ENCODE measurements around the gene NBAS.
A peak's percentile ranks its signal among the peaks of the same experiment; 100 is the strongest.

The NBAS gene

GRCh38 chr2:15584767-15585469 lies 23.8 kb upstream of the NBAS start:
- no peak for DNase-seq (ENCODE audit: insufficient read length)
- no peak for FAIRE-seq
- TF ChIP-seq POLR2AphosphoS5 (IDR thresholded peaks at IDR 0.05; ENCODE audit: low read depth, low read length) (no peak), POLR2A (IDR thresholded peaks at IDR 0.05; ENCODE audit: low read depth, low read length) (no peak), TAF1 (IDR thresholded peaks at IDR 0.05; ENCODE audit: borderline replicate concordance, low read depth, low read length) (no peak)

- FAIRE-seq (no peak), DNase-seq (ENCODE audit: insufficient read length) (no peak)
- no peak for TF ChIP-seq POLR2A (IDR thresholded peaks at IDR 0.05; ENCODE audit: low read depth, low read length)
- no peak for TF ChIP-seq POLR2AphosphoS5 (IDR thresholded peaks at IDR 0.05; ENCODE audit: low read depth, low read length)
- no peak for TF ChIP-seq TAF1 (IDR thresholded peaks at IDR 0.05; ENCODE audit: borderline replicate concordance, low read depth, low read length)
Measured at GRCh38 chr2:15584316-15584715, 23.2 kb upstream of the NBAS start.

- FAIRE-seq, result no peak
Measured at GRCh38 chr2:15583826-15584225, 22.7 kb upstream of the NBAS start.

GRCh38 chr2:15582710-15583357 lies 21.7 kb upstream of the NBAS start:
- FAIRE-seq, result no peak
- TF ChIP-seq TAF1 (IDR thresholded peaks at IDR 0.05; ENCODE audit: borderline replicate concordance, low read depth, low read length), result no peak
- TF ChIP-seq POLR2AphosphoS5 (IDR thresholded peaks at IDR 0.05; ENCODE audit: low read depth, low read length), result no peak
- no peak for TF ChIP-seq POLR2A (IDR thresholded peaks at IDR 0.05; ENCODE audit: low read depth, low read length)
- no peak for DNase-seq (ENCODE audit: insufficient read length)

More at GRCh38 chr2:15583826-15584225, 22.7 kb upstream of the NBAS start:
- no peak for DNase-seq (ENCODE audit: insufficient read length)
- TF ChIP-seq TAF1 (IDR thresholded peaks at IDR 0.05; ENCODE audit: borderline replicate concordance, low read depth, low read length), result no peak
- no peak for TF ChIP-seq POLR2A (IDR thresholded peaks at IDR 0.05; ENCODE audit: low read depth, low read length)
- no peak for TF ChIP-seq POLR2AphosphoS5 (IDR thresholded peaks at IDR 0.05; ENCODE audit: low read depth, low read length)

GRCh38 chr2:15580451-15580850 lies 19.3 kb upstream of the NBAS start:
- DNase-seq (ENCODE audit: insufficient read length) (no peak), FAIRE-seq (no peak)
- no peak for TF ChIP-seq POLR2AphosphoS5 (IDR thresholded peaks at IDR 0.05; ENCODE audit: low read depth, low read length)
- TF ChIP-seq TAF1 (IDR thresholded peaks at IDR 0.05; ENCODE audit: borderline replicate concordance, low read depth, low read length), result no peak
- TF ChIP-seq POLR2A (IDR thresholded peaks at IDR 0.05; ENCODE audit: low read depth, low read length), result no peak

- DNase-seq (ENCODE audit: insufficient read length), result no peak
- TF ChIP-seq TAF1 (IDR thresholded peaks at IDR 0.05; ENCODE audit: borderline replicate concordance, low read depth, low read length), result no peak
- TF ChIP-seq POLR2A (IDR thresholded peaks at IDR 0.05; ENCODE audit: low read depth, low read length), result no peak
- TF ChIP-seq POLR2AphosphoS5 (IDR thresholded peaks at IDR 0.05; ENCODE audit: low read depth, low read length), result no peak
- no peak for FAIRE-seq
Measured at GRCh38 chr2:15579641-15580040, 18.5 kb upstream of the NBAS start.

GRCh38 chr2:15577071-15577735 lies 16.1 kb upstream of the NBAS start:
- no peak for DNase-seq (ENCODE audit: insufficient read length)
- FAIRE-seq, result peak; percentile 62
- TF ChIP-seq POLR2A (IDR thresholded peaks at IDR 0.05; ENCODE audit: low read depth, low read length), result no peak
- TF ChIP-seq TAF1 (IDR thresholded peaks at IDR 0.05; ENCODE audit: borderline replicate concordance, low read depth, low read length), result no peak
- TF ChIP-seq POLR2AphosphoS5 (IDR thresholded peaks at IDR 0.05; ENCODE audit: low read depth, low read length), result no peak

GRCh38 chr2:15571729-15572128 lies 10.6 kb upstream of the NBAS start:
- no peak for DNase-seq (ENCODE audit: insufficient read length)
- FAIRE-seq, result no peak
- TF ChIP-seq POLR2A (IDR thresholded peaks at IDR 0.05; ENCODE audit: low read depth, low read length) (no peak), POLR2AphosphoS5 (IDR thresholded peaks at IDR 0.05; ENCODE audit: low read depth, low read length) (no peak), TAF1 (IDR thresholded peaks at IDR 0.05; ENCODE audit: borderline replicate concordance, low read depth, low read length) (no peak)

- FAIRE-seq (no peak), DNase-seq (ENCODE audit: insufficient read length) (no peak)
- TF ChIP-seq TAF1 (IDR thresholded peaks at IDR 0.05; ENCODE audit: borderline replicate concordance, low read depth, low read length), result no peak
Measured at GRCh38 chr2:15570104-15570503, 9.0 kb upstream of the NBAS start.

- no peak for FAIRE-seq
- TF ChIP-seq POLR2A (IDR thresholded peaks at IDR 0.05; ENCODE audit: low read depth, low read length), result no peak
- TF ChIP-seq TAF1 (IDR thresholded peaks at IDR 0.05; ENCODE audit: borderline replicate concordance, low read depth, low read length), result no peak
- TF ChIP-seq POLR2AphosphoS5 (IDR thresholded peaks at IDR 0.05; ENCODE audit: low read depth, low read length), result no peak
- no peak for DNase-seq (ENCODE audit: insufficient read length)
Measured at GRCh38 chr2:15568874-15569273, 7.7 kb upstream of the NBAS start.

- DNase-seq (ENCODE audit: insufficient read length) (no peak), FAIRE-seq (no peak)
- no peak for TF ChIP-seq POLR2A (IDR thresholded peaks at IDR 0.05; ENCODE audit: low read depth, low read length)
- no peak for TF ChIP-seq TAF1 (IDR thresholded peaks at IDR 0.05; ENCODE audit: borderline replicate concordance, low read depth, low read length)
- TF ChIP-seq POLR2AphosphoS5 (IDR thresholded peaks at IDR 0.05; ENCODE audit: low read depth, low read length), result no peak
Measured at GRCh38 chr2:15566912-15567311, 5.8 kb upstream of the NBAS start.

All from GM12892 (cell line).